Left lobe of liver (tissue), 2 donors: ENCODE results near the gene USP25. TPM values are rescaled to one million over a fixed set of nuclear protein-coding genes. Genes with fewer than 3 reads are reported as not detected.

Experiments used
- ATAC-seq: fragments of 200-7000 bp; cut with Tn5 transposase; one replicate; pipeline ENCODE4 v1.9.1; 2020; ENCODE audit warnings: mild to moderate bottlenecking, moderate library complexity
- DNase-seq: peaks from one replicate; pipeline ENCODE4 v3.0.0-alpha.2; 2020; ENCODE audit warnings: low spot score
- total RNA-seq: library from RNA; stranded (reverse); gene quantifications from one replicate; pipeline ENCODE4 v1.2.1, GENCODE V29; 2021
- donor health status: DM: no; HTN: no; CAD: no; lungs with moderate emphysema.
- donor health status: DM: no; HTN: yes; CAD: no.

The USP25 gene
- total RNA-seq, 1 donor from 2014 or later, result 17.2 TPM

GRCh38 chr21:15929536-15929935 is 199.8 kb downstream of the USP25 start:
- DNase-seq (no peak), ATAC-seq (no peak)
